OCI-LY7 (cell line): ENCODE measurements around the gene PIK3AP1.

Experiments used
- CTCF ChIP-seq: fragments of 200-600 bp; sonication (generic); conservative IDR thresholded peaks from 2 replicates; pipeline ENCODE4 v1.5.1; 2014; ENCODE audit warnings: mild to moderate bottlenecking, antibody characterized with exemption, low read length, moderate library complexity, mixed read lengths
- EZH2phosphoT487 ChIP-seq: fragments of 200-600 bp; sonication (generic); IDR thresholded peaks from 2 replicates; pipeline ENCODE4 v1.6.1; 2018; ENCODE audit warnings: low read depth, borderline replicate concordance, mild to moderate bottlenecking, mixed run types, antibody characterized with exemption, low read length, moderate library complexity, mixed read lengths

GRCh38 chr10:96641396-96642295, 78.7 kb downstream of the PIK3AP1 start:
- TF ChIP-seq CTCF, result no peak
- TF ChIP-seq EZH2phosphoT487, result no peak
